OCI-LY7 (cell line): ENCODE data around the gene EVA1C. TPM values are rescaled to one million over a fixed set of nuclear protein-coding genes. Genes with fewer than 3 reads are reported as not detected.

Source experiments
- BruUV-seq: library from RNA; stranded (reverse); fragments of 400-500 nt; replicated peaks from 2 replicates; lab custom pipeline; 2021; lab: Mats Ljungman, UMichigan
- CTCF ChIA-PET: fragments of 300-600 bp; sonication (Branson Sonifier 250); formaldehyde crosslinking; loops from one replicate; lab custom pipeline; 2022; ENCODE audit warnings: antibody characterized with exemption; ENCODE audit not compliant: unreplicated experiment; lab: Charles Lee
- POLR2A ChIA-PET: fragments of 300-600 bp; sonication (Branson Sonifier 250); formaldehyde crosslinking; loops from one replicate; lab custom pipeline; 2022; ENCODE audit warnings: antibody characterized with exemption; lab: Charles Lee
- DNase-seq: peaks from one replicate; pipeline ENCODE4 v3.0.0-alpha.2; 2015; ENCODE audit warnings: low spot score
- H2AFZ ChIP-seq: fragments of 200-600 bp; sonication (generic), shearing (Covaris generic); 2 replicates; pipeline ENCODE4 v1.6.1; 2014; ENCODE audit warnings: mild to moderate bottlenecking, antibody characterized with exemption, low read length, moderate library complexity
- H3K27ac ChIP-seq: fragments of 200-600 bp; sonication (generic); 2 replicates; pipeline ENCODE4 v1.5.1; 2014; ENCODE audit warnings: mixed run types, low read depth, mild to moderate bottlenecking, moderate library complexity, low read length, inconsistent platforms; ENCODE audit not compliant: poor library complexity, severe bottlenecking
- H3K36me3 ChIP-seq: fragments of 200-600 bp; sonication (generic); 2 replicates; pipeline ENCODE4 v1.6.1; 2014; ENCODE audit warnings: mild to moderate bottlenecking, antibody characterized with exemption, low read length, moderate library complexity, mixed read lengths; ENCODE audit not compliant: insufficient read depth
- H3K4me1 ChIP-seq: fragments of 200-600 bp; sonication (generic); 2 replicates; pipeline ENCODE4 v1.5.1; 2014; ENCODE audit warnings: mild to moderate bottlenecking, low read length; ENCODE audit not compliant: insufficient read depth, poor library complexity, severe bottlenecking
- H3K4me2 ChIP-seq: fragments of 200-600 bp; sonication (generic); 2 replicates; pipeline ENCODE4 v1.6.1; 2014; ENCODE audit warnings: mild to moderate bottlenecking, low read length
- H3K4me3 ChIP-seq: fragments of 200-600 bp; sonication (generic); 2 replicates; pipeline ENCODE4 v1.5.1; 2014; ENCODE audit warnings: mild to moderate bottlenecking, low read depth, low read length; ENCODE audit not compliant: poor library complexity, severe bottlenecking
- H3K79me2 ChIP-seq: fragments of 200-600 bp; sonication (generic); 2 replicates; pipeline ENCODE4 v1.6.1; 2016; ENCODE audit warnings: low read depth, mild to moderate bottlenecking, low read length, moderate library complexity, mixed read lengths; ENCODE audit not compliant: insufficient read depth
- H3K9me2 ChIP-seq: fragments of 200-600 bp; sonication (generic); 2 replicates; pipeline ENCODE4 v1.6.1; 2016; ENCODE audit warnings: mild to moderate bottlenecking, low read length, mixed read lengths; ENCODE audit not compliant: insufficient read depth
- H3K9me3 ChIP-seq: fragments of 200-600 bp; sonication (generic); 2 replicates; pipeline ENCODE4 v1.6.1; 2014; ENCODE audit warnings: mild to moderate bottlenecking, mixed run types, low read length, mixed read lengths
- H4K20me1 ChIP-seq: fragments of 200-600 bp; sonication (generic); 2 replicates; pipeline ENCODE4 v1.6.1; 2014; ENCODE audit warnings: mild to moderate bottlenecking, antibody characterized with exemption, low read length, moderate library complexity, mixed read lengths; ENCODE audit not compliant: insufficient read depth
- CTCF ChIP-seq: fragments of 200-600 bp; sonication (generic); conservative IDR thresholded peaks from 2 replicates; pipeline ENCODE4 v1.5.1; 2014; ENCODE audit warnings: mild to moderate bottlenecking, antibody characterized with exemption, low read length, moderate library complexity, mixed read lengths
- EZH2phosphoT487 ChIP-seq: fragments of 200-600 bp; sonication (generic); IDR thresholded peaks from 2 replicates; pipeline ENCODE4 v1.6.1; 2018; ENCODE audit warnings: low read depth, borderline replicate concordance, mild to moderate bottlenecking, mixed run types, antibody characterized with exemption, low read length, moderate library complexity, mixed read lengths
- intact Hi-C: fragments of 100-400 bp; cut with micrococcal nuclease; formaldehyde crosslinking; loops from one replicate; pipeline ENCODE4 v1.10.0; 2022; ENCODE audit not compliant: unreplicated experiment
- total RNA-seq, 2 experiments: library from RNA; depleted of rRNA in 1 of 2; stranded (reverse); fragments of >200 nt in 1 of 2; shearing (Covaris generic) in 1 of 2; gene quantifications; 2 replicates each; pipeline ENCODE4 v1.2.3, GENCODE V29; 2014 to 2022

Gene EVA1C
- total RNA-seq, 2 experiments from 2014 or later: not detected

GRCh38 chr21:32410291-32410690, 2.2 kb upstream of the EVA1C start:
- no TSS peak for BruUV-seq
- CTCF ChIA-PET: no interaction called here
- Histone ChIP-seq H3K36me3 (no peaks in the 10 kb centered on the region), H3K27ac (no peak overlapping the region), H3K4me3 (no peak overlapping the region), H3K4me2 (no peak overlapping the region), H2AFZ (no peak overlapping the region), H3K9me3 (no peaks in the 10 kb centered on the region), H3K79me2 (no peaks in the 10 kb centered on the region), H3K9me2 (no peaks in the 10 kb centered on the region), H4K20me1 (no peaks in the 10 kb centered on the region), H3K4me1 (no peaks in the 10 kb centered on the region)
- DNase-seq: no peak
- POLR2A ChIA-PET: no interaction called here
- no peak for TF ChIP-seq EZH2phosphoT487
- no peak for TF ChIP-seq CTCF
- intact Hi-C loops: no loop called here

GRCh38 chr21:32410916-32411315, 1.6 kb upstream of the EVA1C start:
- CTCF ChIA-PET: no interaction called here
- Histone ChIP-seq H3K4me2 (no peak overlapping the region), H3K27ac (no peak overlapping the region), H3K36me3 (no peaks in the 10 kb centered on the region), H3K9me3 (no peaks in the 10 kb centered on the region), H3K9me2 (no peaks in the 10 kb centered on the region), H3K79me2 (no peaks in the 10 kb centered on the region), H4K20me1 (no peaks in the 10 kb centered on the region), H2AFZ (no peak overlapping the region), H3K4me1 (no peaks in the 10 kb centered on the region), H3K4me3 (no peak overlapping the region)
- DNase-seq: no peak
- BruUV-seq: no TSS peak
- no peak for TF ChIP-seq EZH2phosphoT487
- TF ChIP-seq CTCF: no peak
- intact Hi-C loops: no loop called here
- POLR2A ChIA-PET: no interaction called here

- Histone ChIP-seq H2AFZ (no peak overlapping the region), H3K4me2 (no peak overlapping the region), H3K79me2 (no peaks in the 10 kb centered on the region), H3K36me3 (no peaks in the 10 kb centered on the region), H3K4me3 (no peak overlapping the region), H4K20me1 (no peaks in the 10 kb centered on the region), H3K9me2 (no peaks in the 10 kb centered on the region), H3K4me1 (no peaks in the 10 kb centered on the region), H3K27ac (no peak overlapping the region), H3K9me3 (no peaks in the 10 kb centered on the region)
- POLR2A ChIA-PET: no interaction called here
- BruUV-seq: no TSS peak
- DNase-seq: no peak
- intact Hi-C loops: no loop called here
- CTCF ChIA-PET: no interaction called here
- no peak for TF ChIP-seq EZH2phosphoT487
- TF ChIP-seq CTCF: no peak
Observed at GRCh38 chr21:32411350-32412161, 950 bp upstream of the EVA1C start.
